NT2/D1 (cell line): ENCODE measurements around the gene TUBA4B.

Experiments
- SUZ12 ChIP-seq: IDR thresholded peaks from 2 replicates; pipeline ENCODE4 v1.6.1; 2011; ENCODE audit not compliant: insufficient read length, insufficient read depth; ENCODE audit errors: extremely low read depth
- YY1 ChIP-seq: IDR thresholded peaks from 2 replicates; pipeline ENCODE4 v1.6.1; 2011; ENCODE audit not compliant: insufficient read length, insufficient read depth
- ZNF274 ChIP-seq: IDR thresholded peaks from 2 replicates; pipeline ENCODE4 v1.6.1; 2011; ENCODE audit warnings: mild to moderate bottlenecking, low read depth, low read length

DNA sequence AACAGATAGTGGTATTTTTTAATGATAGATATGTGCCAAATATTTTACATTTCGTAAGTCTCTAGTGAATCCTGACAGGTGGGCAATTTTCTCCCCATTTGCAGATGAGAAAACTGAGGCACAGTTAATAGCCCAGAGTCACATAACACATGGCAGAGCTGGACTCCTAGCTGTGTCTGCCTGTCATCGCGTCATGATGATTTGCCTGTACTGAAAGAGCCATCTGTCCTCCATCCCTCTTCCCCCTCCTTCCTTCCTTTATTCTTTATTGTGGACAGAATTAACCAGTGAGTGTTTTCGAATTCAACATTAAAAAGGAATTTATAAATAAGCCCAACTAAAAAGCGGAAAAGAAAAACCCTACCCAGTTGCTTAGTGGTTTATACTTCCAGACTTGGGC, 29.3 kb downstream of the TUBA4B start:
- TF ChIP-seq YY1: no peak
- TF ChIP-seq SUZ12: no peak
- no peak for TF ChIP-seq ZNF274
